K562 treated with DMSO at 1 percent for 48 hours (cell line): ENCODE results near the gene KMT2B. TPM values are rescaled to one million over a fixed set of nuclear protein-coding genes. Genes with fewer than 3 reads are reported as not detected.

Source experiments
- total RNA-seq: library from RNA; unstranded; fragments of 300-600 nt; gene quantifications from 2 replicates; pipeline ENCODE4 v1.2.3, GENCODE V29; 2022; ENCODE audit warnings: low replicate concordance; ENCODE audit errors: extremely low read depth

KMT2B gene, protein sequence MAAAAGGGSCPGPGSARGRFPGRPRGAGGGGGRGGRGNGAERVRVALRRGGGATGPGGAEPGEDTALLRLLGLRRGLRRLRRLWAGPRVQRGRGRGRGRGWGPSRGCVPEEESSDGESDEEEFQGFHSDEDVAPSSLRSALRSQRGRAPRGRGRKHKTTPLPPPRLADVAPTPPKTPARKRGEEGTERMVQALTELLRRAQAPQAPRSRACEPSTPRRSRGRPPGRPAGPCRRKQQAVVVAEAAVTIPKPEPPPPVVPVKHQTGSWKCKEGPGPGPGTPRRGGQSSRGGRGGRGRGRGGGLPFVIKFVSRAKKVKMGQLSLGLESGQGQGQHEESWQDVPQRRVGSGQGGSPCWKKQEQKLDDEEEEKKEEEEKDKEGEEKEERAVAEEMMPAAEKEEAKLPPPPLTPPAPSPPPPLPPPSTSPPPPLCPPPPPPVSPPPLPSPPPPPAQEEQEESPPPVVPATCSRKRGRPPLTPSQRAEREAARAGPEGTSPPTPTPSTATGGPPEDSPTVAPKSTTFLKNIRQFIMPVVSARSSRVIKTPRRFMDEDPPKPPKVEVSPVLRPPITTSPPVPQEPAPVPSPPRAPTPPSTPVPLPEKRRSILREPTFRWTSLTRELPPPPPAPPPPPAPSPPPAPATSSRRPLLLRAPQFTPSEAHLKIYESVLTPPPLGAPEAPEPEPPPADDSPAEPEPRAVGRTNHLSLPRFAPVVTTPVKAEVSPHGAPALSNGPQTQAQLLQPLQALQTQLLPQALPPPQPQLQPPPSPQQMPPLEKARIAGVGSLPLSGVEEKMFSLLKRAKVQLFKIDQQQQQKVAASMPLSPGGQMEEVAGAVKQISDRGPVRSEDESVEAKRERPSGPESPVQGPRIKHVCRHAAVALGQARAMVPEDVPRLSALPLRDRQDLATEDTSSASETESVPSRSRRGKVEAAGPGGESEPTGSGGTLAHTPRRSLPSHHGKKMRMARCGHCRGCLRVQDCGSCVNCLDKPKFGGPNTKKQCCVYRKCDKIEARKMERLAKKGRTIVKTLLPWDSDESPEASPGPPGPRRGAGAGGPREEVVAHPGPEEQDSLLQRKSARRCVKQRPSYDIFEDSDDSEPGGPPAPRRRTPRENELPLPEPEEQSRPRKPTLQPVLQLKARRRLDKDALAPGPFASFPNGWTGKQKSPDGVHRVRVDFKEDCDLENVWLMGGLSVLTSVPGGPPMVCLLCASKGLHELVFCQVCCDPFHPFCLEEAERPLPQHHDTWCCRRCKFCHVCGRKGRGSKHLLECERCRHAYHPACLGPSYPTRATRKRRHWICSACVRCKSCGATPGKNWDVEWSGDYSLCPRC (N-terminal part only)
- 67.8 TPM in 1 of 2 replicates, not detected in the other for total RNA-seq

DNA sequence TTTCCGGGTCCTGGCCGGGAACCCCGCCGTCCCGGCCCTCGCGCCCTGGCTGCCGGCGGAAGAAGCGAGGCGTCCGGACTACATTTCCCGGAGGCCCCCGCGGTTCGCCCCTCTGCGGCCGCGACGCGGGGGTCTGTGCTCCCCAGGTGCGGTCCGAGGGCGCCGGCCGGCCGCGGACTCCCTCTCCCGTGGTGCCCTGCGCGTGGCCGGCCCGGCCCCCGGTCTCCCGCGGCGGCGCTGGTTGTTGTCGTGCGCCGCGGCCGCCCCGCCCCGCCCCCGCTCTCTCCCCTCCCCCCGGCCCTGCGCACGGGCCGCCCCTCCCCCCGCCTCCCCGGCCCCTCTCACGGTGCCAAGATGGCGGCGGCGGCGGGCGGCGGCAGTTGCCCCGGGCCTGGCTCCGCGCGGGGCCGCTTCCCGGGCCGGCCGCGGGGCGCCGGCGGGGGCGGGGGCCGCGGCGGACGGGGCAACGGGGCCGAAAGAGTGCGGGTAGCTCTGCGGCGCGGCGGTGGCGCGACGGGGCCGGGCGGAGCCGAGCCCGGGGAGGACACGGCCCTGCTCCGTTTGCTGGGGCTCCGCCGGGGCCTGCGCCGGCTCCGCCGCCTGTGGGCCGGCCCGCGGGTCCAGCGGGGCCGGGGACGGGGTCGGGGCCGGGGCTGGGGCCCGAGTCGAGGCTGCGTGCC, at the start of gene KMT2B:
Gene KMT2B, plus strand, starts transcription at position 339 of the 680 bp plus-strand sequence. Its CDS starts 16 bp downstream, at position 355.

DNA sequence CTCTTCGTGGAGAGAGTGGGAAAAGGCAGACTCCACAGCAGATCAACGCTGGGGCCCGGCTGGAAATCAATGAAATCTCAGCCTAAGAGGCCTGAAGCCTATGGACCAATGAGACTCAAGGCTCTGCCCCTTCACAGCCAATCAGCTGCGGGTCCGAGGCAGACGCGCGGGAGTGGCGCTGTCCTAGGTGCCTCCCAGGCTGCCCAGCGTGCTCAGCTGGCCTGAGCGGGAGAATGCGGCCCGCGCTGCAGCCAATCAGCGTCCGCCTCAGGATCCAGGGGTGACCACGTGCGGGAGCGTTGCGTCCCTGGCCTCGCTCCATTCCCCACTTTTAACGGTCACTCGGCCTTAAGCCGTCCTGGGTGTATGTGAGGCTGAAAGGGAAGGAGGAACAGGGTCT, 13.6 kb upstream of the KMT2B start, which contains the start of gene ZBTB32:
Gene ZBTB32, plus strand, starts transcription at position 341 of the 400 bp plus-strand sequence. CDS start 10,069 bp downstream, outside the sequence.

DNA sequence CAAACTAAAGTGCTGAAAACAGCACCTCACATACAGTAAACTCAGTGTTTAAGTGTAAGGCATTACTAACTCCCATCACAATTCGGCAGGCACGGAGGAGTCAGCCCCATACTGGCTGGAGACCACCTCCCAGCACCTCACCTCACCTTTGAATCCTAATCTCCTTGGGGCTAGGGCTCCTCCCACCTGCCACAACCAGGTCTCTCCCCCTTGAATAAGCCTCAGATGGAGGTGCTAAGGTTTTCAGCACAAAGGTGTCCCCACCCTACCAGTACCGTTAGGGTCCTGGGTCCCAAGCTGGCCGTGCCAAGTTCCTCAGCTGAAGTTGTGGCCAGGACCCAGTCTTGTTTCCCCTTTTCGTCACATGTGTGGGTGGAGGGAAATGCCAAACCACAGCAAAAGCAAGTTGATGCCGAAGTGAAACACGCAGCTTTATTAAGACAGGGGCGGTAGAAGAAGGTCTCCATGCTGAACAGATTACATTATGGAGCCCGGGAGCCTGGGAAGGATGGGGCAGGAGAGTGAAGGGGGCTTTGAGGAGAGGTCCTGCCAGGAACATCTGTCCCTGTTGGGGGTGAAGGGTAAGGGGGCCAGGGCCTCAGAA, 24.4 kb downstream of the KMT2B start, which contains the start of gene IGFLR1:
Gene IGFLR1, minus strand, starts transcription at position 332 of the 604 bp plus-strand sequence. CDS start 1,272 bp downstream, outside the sequence.

DNA sequence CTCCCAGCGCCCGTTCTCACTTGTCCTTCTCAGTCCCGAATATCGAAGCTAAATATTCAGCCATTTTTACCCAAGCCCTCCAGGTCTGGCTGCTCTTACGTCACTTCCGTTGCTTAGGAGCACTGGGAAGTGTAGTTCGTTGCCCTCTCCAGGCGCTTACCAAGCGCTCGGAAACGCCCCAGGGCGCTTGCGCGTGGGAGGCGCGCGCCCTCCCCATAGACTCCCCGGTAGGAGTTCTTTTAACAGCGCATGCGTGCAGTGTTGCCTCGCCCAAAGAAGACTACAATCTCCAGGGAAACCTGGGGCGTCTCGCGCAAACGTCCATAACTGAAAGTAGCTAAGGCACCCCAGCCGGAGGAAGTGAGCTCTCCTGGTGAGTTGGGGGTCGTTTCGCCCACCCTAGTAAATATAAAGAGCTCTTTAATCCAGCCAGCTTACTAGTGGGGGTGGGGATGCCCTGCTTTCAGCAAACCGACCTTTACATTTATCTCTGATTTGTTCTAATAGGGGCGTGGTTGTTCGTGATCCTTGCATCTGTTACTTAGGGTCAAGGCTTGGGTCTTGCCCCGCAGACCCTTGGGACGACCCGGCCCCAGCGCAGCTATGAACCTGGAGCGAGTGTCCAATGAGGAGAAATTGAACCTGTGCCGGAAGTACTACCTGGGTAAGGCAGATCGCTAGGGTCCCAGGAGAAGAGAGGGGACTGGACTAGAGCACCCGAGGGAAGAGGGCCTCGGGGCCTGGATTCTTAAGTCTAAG, 27.7 kb downstream of the KMT2B start, which contains the start of the genes PSENEN and U2AF1L4:
Gene PSENEN, plus strand, starts transcription at position 324 of the 759 bp plus-strand sequence. Its CDS starts 280 bp downstream, at position 604.
Gene U2AF1L4, minus strand, starts transcription at position 91 of the 759 bp plus-strand sequence. Its CDS starts 27 bp downstream, at position 64.

DNA sequence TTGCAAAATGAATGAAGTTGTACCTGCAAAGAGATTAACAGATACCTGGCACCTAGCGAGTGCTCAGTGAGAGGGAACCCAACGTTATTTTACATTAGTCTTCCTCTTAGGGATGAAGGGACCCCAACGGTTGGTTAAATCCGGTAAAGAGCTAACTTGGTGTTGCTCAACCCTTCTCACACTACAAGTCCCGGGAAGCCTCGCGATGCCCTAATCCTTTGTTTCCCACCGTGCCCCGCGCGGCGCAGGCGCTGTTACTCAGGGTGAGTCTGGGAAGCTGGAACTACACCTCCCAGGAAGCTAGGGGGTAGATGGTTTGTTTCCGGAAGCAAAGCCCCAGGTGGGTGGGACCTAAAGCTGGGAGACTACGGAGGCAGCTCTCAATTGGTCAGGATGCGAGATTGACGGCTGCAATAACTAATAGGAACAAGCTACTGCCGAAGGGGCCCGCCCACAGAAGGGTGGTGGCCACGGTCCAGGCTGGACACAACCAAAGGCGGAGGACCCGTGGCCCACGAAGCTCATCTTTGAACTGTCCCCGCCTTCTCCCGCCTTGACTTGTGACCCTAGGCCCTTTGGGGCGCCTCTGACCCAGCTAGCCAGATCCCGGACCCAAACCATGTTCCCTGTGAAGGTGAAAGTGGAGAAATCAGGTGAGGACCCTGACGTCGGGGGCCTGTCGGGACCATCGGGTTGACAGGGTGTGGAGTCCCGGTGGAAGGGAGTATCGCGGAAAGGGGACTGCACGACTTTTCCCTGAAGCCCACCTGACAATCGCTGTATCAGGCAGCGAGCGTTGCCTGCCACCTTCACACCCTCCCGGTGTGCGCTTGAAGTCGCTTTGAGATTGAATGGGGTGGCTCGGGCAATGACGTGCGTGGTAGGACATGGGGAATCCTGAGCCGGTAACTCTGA, 30.6 kb downstream of the KMT2B start, which contains the start of gene LIN37:
Gene LIN37, plus strand, starts transcription at position 471 of the 915 bp plus-strand sequence. Its CDS starts 149 bp downstream, at position 620.

DNA sequence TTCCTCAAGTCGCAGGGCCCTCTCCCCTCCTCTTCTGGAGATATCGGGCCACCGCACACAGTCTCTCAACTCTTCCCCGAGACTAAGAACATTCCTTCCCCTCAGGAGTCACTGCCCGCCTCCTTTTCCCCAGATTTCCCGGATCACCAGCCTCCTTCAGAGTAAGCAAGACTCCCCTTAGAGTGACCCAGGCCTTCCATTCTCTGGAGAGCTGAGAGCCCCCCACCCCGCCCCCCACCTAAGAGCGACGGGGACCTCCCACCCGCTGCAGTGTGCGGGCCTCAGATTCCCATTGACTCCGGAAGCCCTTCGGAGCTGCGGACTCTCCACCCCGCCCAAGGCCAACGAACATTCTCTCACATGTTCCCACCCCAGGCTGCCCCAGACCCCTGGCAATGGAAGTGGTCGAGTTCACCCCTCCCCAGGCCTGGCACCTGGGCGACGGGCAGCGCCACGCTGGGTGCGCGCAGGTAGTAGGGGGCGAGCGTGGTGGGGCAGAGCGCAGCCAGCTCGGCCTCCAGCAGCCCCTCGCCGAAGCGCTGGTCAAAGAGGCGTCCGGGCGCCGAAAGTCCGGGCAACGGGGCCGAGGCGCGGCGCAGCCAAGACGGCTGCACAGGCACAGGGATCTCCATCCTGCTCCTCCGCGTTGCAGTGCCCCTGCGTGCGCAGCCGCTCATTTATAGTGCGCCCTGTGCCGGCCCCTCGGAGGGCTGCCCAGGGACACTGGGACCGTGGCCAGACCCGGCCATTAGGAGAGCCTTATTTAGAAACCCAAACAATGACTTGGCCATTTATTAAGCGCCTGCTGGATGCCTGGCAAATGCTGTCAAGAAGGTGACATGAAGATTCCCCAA, 38.8 kb downstream of the KMT2B start, which contains the start of gene HSPB6:
Gene HSPB6, minus strand, starts transcription at position 653 of the 854 bp plus-strand sequence. Its CDS starts 21 bp downstream, at position 632.

DNA sequence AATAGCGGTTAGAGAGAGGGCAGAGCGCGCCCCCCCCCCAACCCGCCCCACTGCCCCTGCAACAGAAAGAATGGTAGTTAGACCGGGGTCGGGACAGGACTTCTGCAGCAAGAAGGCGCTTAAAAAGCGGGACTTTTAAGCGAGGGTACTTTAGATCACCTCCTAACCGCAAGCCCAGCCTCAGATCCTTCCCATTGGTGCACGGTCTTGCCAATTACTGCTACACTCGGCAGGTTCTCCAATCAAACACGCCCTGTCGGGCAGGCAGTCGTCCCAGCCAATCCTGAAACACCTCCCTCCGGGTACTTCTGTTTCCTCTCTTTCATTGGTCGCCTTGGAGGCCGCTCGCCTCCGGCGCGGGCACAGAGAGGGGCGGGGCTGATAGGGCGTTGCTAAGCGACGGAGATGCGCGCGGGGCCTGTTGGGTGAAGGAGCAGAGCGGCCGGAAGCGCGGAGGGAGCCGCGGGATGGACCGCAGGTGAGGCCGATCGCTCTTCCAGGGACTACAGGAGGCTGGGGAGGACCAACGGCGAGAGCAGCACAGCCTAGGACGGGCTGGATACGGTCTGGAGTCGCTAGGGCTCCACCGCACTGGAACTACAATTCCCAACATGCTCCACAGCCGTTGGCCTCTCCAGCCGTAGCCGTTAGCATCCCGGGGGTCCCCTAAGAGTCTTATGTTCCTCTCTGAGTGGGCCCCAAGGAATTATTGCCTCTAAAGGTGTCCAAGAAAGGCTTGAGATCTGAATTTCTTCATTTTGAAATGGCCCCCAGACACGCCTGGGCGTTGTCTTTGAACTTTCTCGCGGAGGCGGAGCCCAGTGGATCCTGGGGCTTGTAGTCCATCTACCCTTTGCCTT, 40.2 kb downstream of the KMT2B start, which contains the start of gene PROSER3:
Gene PROSER3, plus strand, starts transcription at position 428 of the 860 bp plus-strand sequence. Its CDS starts 40 bp downstream, at position 468.

DNA sequence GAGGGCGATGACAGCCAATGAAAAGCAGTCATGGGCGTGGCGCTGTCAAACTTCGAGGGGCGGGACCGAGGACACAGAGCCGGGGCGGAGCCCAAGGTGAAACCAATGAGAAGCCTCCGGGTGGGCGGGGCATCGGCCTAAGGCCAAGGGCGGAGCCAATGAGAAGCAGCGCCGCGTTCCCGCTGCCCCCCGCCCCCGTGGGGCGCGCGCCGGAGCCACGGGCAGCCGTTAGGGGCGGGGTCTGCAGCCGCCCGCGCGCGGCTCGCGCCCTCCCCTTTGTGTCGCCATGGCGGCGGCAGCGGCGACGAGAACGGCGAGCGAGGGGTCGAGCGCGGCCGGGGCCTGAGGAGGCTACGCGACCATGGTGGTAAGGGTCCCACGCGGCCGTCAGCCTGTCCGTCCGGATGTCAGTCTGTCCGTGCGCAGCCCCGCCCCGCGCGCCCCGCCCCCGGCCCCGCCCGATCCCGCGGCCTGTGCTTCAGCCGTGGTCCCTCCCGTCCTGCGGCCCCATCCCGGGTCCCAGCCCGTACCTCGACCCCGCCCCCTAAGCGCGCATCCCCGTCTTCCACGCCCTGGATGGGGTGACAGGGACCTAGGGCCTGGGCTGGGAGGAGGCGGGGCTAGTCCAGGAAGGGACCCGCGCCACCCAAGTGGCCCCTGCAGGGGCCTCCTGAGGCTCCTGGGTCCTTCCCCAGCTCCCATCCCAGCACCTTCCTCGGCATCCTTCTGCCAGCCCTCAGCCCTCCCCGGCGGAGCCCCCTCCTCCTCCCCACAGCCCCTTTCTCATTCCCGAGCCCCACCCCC, 57.7 kb downstream of the KMT2B start, which contains the start of gene ARHGAP33:
Gene ARHGAP33, plus strand, starts transcription at position 267 of the 804 bp plus-strand sequence. Its CDS starts 95 bp downstream, at position 362.

Other genes starting within 250 kb of the KMT2B start
- gene KRTDAP, start 227.5 kb upstream of the KMT2B start, total RNA-seq = not detected in 2 replicates
- gene DMKN, start 204.4 kb upstream of the KMT2B start, total RNA-seq = not detected in 2 replicates
- not detected in 2 replicates for gene SBSN, start 189.7 kb upstream of the KMT2B start, total RNA-seq
- not detected in 2 replicates for gene GAPDHS, start 184.5 kb upstream of the KMT2B start, total RNA-seq
- gene TMEM147, start 172.4 kb upstream of the KMT2B start, total RNA-seq = not detected in 2 replicates
- not detected in 2 replicates for gene ATP4A, start 154.3 kb upstream of the KMT2B start, total RNA-seq
- gene PMIS2, start 131.8 kb upstream of the KMT2B start, total RNA-seq = not detected in 2 replicates
- not detected in 2 replicates for gene HAUS5, start 105.3 kb upstream of the KMT2B start, total RNA-seq
- not detected in 2 replicates for gene RBM42, start 89.0 kb upstream of the KMT2B start, total RNA-seq
- not detected in 2 replicates for gene ETV2, start 76.3 kb upstream of the KMT2B start, total RNA-seq
- not detected in 2 replicates for gene COX6B1, start 69.7 kb upstream of the KMT2B start, total RNA-seq
- not detected in 2 replicates for gene UPK1A, start 51.5 kb upstream of the KMT2B start, total RNA-seq
- not detected in 2 replicates for gene ZBTB32, start 13.4 kb upstream of the KMT2B start, total RNA-seq
- gene IGFLR1, start 24.4 kb downstream of the KMT2B start, total RNA-seq = not detected in 2 replicates
- gene U2AF1L4, start 27.4 kb downstream of the KMT2B start, total RNA-seq = not detected in 2 replicates
- not detected in 2 replicates for gene PSENEN, start 27.6 kb downstream of the KMT2B start, total RNA-seq
- gene LIN37, start 30.6 kb downstream of the KMT2B start, total RNA-seq = not detected in 2 replicates
- not detected in 2 replicates for gene HSPB6, start 39.0 kb downstream of the KMT2B start, total RNA-seq
- gene PROSER3, start 40.2 kb downstream of the KMT2B start, total RNA-seq = not detected in 2 replicates
- gene ARHGAP33, start 57.6 kb downstream of the KMT2B start, total RNA-seq = not detected in 2 replicates
- not detected in 2 replicates for gene PRODH2, start 94.8 kb downstream of the KMT2B start, total RNA-seq
- gene NPHS1, start 134.5 kb downstream of the KMT2B start, total RNA-seq = not detected in 2 replicates
- gene KIRREL2, start 138.9 kb downstream of the KMT2B start, total RNA-seq = not detected in 2 replicates
- gene APLP1, start 150.6 kb downstream of the KMT2B start, total RNA-seq = not detected in 2 replicates
- not detected in 2 replicates for gene NFKBID, start 182.5 kb downstream of the KMT2B start, total RNA-seq
- not detected in 2 replicates for gene HCST, start 184.5 kb downstream of the KMT2B start, total RNA-seq
- not detected in 2 replicates for gene TYROBP, start 190.3 kb downstream of the KMT2B start, total RNA-seq
- not detected in 2 replicates for gene LRFN3, start 218.4 kb downstream of the KMT2B start, total RNA-seq